ENCODE measurements around the gene JPH2. TPM values are rescaled to one million over a fixed set of nuclear protein-coding genes. Genes with fewer than 3 reads are reported as not detected.

The JPH2 gene
- total and polyA plus RNA-seq, 2 of the 4 experiments (the other 2 are of a cell fraction), result 0.44 to 0.54 TPM

GRCh38 chr20:44234566-44235317, 47.8 kb upstream of the JPH2 start:
- no peaks in the 10 kb centered on the region for H3K4me1 ChIP-seq (ENCODE audit: control insufficient read depth, insufficient read depth, low read length)
- H3K23ac ChIP-seq (ENCODE audit: low read depth, low read length), result no peak overlapping the region
- no peak overlapping the region for H4K91ac ChIP-seq (ENCODE audit: insufficient read depth, low read depth, low read length)
- H3K9me1 ChIP-seq (ENCODE audit: insufficient read depth, low read length), result no peaks in the 10 kb centered on the region
- no peak overlapping the region for H2BK5ac ChIP-seq (ENCODE audit: low read depth, low read length, poor library complexity, severe bottlenecking)
- POLR2A ChIA-PET (ENCODE audit: unreplicated experiment), result no interaction called here
- no peaks in the 10 kb centered on the region for H3K36me3 ChIP-seq (ENCODE audit: control insufficient read depth, insufficient read depth, low read length)
- no peak overlapping the region for H2BK120ac ChIP-seq (ENCODE audit: low read depth, low read length)
- BruUV-seq (replicated peaks), result no TSS peak
- H3K9me3 ChIP-seq (ENCODE audit: control insufficient read depth, insufficient read depth, low read length), result peaks cover 2% of the 10 kb centered on the region; the same call in 1 of the 2 replicates
- ATAC-seq (ENCODE audit: low read depth) (no peak), DNase-seq (no peak)
- H4K8ac ChIP-seq (ENCODE audit: low read depth in 2 of 2, low read length in 2 of 2), result no peak overlapping the region
- H2BK20ac ChIP-seq (ENCODE audit: low read depth, low read length), result no peak overlapping the region
- no peak overlapping the region for H3K27ac ChIP-seq (ENCODE audit: insufficient read depth, low read length)
- H3K4me2 ChIP-seq (ENCODE audit: low read depth, low read length), result no peak overlapping the region
- no peak overlapping the region for H3K18ac ChIP-seq (ENCODE audit: low read depth, low read length)
- H3K4me3 ChIP-seq (ENCODE audit: insufficient read depth, low read depth, low read length), result no peak overlapping the region
- H4K20me1 ChIP-seq (ENCODE audit: insufficient read depth, low read length), result no peaks in the 10 kb centered on the region
- no peak overlapping the region for H3K14ac ChIP-seq (replicated peaks; ENCODE audit: low read depth, low read length)
- H2AFZ ChIP-seq (replicated peaks; ENCODE audit: low read length, poor library complexity), result no peak overlapping the region
- dilution Hi-C loops (cut with HindIII; ENCODE audit: low sequenced_read_pairs, unreplicated experiment) (no loop called here), in situ Hi-C loops (cut with MboI; ENCODE audit: low sequenced_read_pairs) (no loop called here), intact Hi-C loops (cut with micrococcal nuclease) (no loop called here)
- peaks cover 8% of the 10 kb centered on the region; the same call in 1 of the 2 replicates for H3K27me3 ChIP-seq (ENCODE audit: control insufficient read depth, insufficient read depth, low read length)
- H2AK9ac ChIP-seq (replicated peaks; ENCODE audit: low read depth, low read length, poor library complexity), result no peak overlapping the region
- no peak overlapping the region for H3K4ac ChIP-seq (ENCODE audit: low read depth, low read length)
- H3K9ac ChIP-seq (ENCODE audit: low read depth, low read length), result no peak overlapping the region
- H2BK15ac ChIP-seq (ENCODE audit: low read depth, low read length), result no peak overlapping the region
- no peak overlapping the region for H3K56ac ChIP-seq (ENCODE audit: extremely low read depth, insufficient read depth, low read length)
- TF ChIP-seq CEBPB (IDR thresholded peaks at IDR 0.05; ENCODE audit: low read depth, low read length) (no peak), SMC3 (IDR thresholded peaks at IDR 0.05; ENCODE audit: low read depth, low read length) (no peak), RCOR1 (IDR thresholded peaks at IDR 0.05; ENCODE audit: insufficient replicate concordance, low read length) (no peak), BHLHE40 (IDR thresholded peaks at IDR 0.05; ENCODE audit: low read depth, low read length) (no peak), USF2 (IDR thresholded peaks at IDR 0.05; ENCODE audit: low read depth, low read length) (no peak), MAFK (IDR thresholded peaks at IDR 0.05; ENCODE audit: low read depth, low read length) (no peak), MXI1 (IDR thresholded peaks at IDR 0.05; ENCODE audit: borderline replicate concordance, low read depth, low read length) (no peak), RFX5 (IDR thresholded peaks at IDR 0.05; ENCODE audit: low read depth, low read length) (no peak), CHD1 (IDR thresholded peaks at IDR 0.05; ENCODE audit: low read depth, low read length) (no peak), MAZ (IDR thresholded peaks at IDR 0.05; ENCODE audit: borderline replicate concordance, low read depth, low read length) (no peak), NFE2L2 (IDR thresholded peaks at IDR 0.05; ENCODE audit: low read depth, low read length) (no peak), FOS (IDR thresholded peaks at IDR 0.05; ENCODE audit: low read depth, low read length) (no peak), RAD21 (IDR thresholded peaks at IDR 0.05; ENCODE audit: low read length) (no peak), POLR2A (IDR thresholded peaks at IDR 0.05; ENCODE audit: low read depth, low read length) (no peak), CTCF (conservative IDR thresholded peaks at IDR 0.05; ENCODE audit: low read depth, low read length) (no peak)
- TF ChIP-seq, protein P1, sequence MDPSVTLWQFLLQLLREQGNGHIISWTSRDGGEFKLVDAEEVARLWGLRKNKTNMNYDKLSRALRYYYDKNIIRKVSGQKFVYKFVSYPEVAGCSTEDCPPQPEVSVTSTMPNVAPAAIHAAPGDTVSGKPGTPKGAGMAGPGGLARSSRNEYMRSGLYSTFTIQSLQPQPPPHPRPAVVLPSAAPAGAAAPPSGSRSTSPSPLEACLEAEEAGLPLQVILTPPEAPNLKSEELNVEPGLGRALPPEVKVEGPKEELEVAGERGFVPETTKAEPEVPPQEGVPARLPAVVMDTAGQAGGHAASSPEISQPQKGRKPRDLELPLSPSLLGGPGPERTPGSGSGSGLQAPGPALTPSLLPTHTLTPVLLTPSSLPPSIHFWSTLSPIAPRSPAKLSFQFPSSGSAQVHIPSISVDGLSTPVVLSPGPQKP (IDR thresholded peaks at IDR 0.05; ENCODE audit: borderline replicate concordance, low read depth, low read length), result no peak
- H4K5ac ChIP-seq (ENCODE audit: low read depth, low read length), result no peak overlapping the region
- H3K79me1 ChIP-seq (ENCODE audit: low read depth in 1 of 2, low read length in 2 of 2), result no peaks in the 10 kb centered on the region
- no peak overlapping the region for H2AK5ac ChIP-seq (ENCODE audit: low read depth, low read length)
- 83% methylated on average over 4 of the region's 14 CpGs; no CpG with 5 or more reads in 1 of the 2 experiments for WGBS, 2 experiments (ENCODE audit: extremely low coverage in 2 of 2, insufficient read length in 1 of 2)
- CTCF ChIA-PET, result interaction anchor here (1.5 kb wide), 1 partner anchor 12 kb away, joined by 4 read pairs; the partner anchor contains the start of gene GDAP1L1
